Neural progenitor cell (in vitro differentiated cells): ENCODE results near the gene PILRA. TPM values are rescaled to one million over a fixed set of nuclear protein-coding genes. Genes with fewer than 3 reads are reported as not detected.
"Not testable (repeated sequence)": the region's sequence is repeated elsewhere in the genome, so short reads cannot be mapped to it uniquely, and the experiment has no call there.

Source experiments
- DNase-seq: peaks from one replicate; pipeline ENCODE4 v3.0.0-alpha.2; 2016; ENCODE audit warnings: low spot score
- H2AFZ ChIP-seq: fragments of 200-600 bp; sonication (generic); replicated peaks from 2 replicates; pipeline ENCODE4 v1.6.1; 2016; ENCODE audit warnings: antibody characterized with exemption
- H3F3A ChIP-seq: fragments of 200-600 bp; sonication (generic); 2 replicates; pipeline ENCODE4 v1.6.1; 2016; ENCODE audit warnings: antibody characterized with exemption, low read depth
- H3K27ac ChIP-seq: fragments of 200-600 bp; sonication (generic); 2 replicates; pipeline ENCODE4 v1.5.1; 2016; ENCODE audit warnings: mild to moderate bottlenecking
- H3K27me3 ChIP-seq: fragments of 200-600 bp; sonication (generic); 2 replicates; pipeline ENCODE4 v1.6.1; 2016; ENCODE audit warnings: mild to moderate bottlenecking, moderate library complexity
- H3K36me3 ChIP-seq: fragments of 200-600 bp; sonication (generic); 2 replicates; pipeline ENCODE4 v1.5.1; 2016
- H3K4me1 ChIP-seq: fragments of 200-600 bp; sonication (generic); 2 replicates; pipeline ENCODE4 v1.6.1; 2016; ENCODE audit warnings: mixed run types
- H3K4me2 ChIP-seq: fragments of 200-600 bp; sonication (generic); 2 replicates; pipeline ENCODE4 v1.6.1; 2016
- H3K4me3 ChIP-seq: fragments of 200-600 bp; sonication (generic); 2 replicates; pipeline ENCODE4 v1.5.1; 2016
- H3K79me2 ChIP-seq: fragments of 200-600 bp; sonication (generic); 2 replicates; pipeline ENCODE4 v1.6.1; 2016; ENCODE audit warnings: low read depth
- H3K9ac ChIP-seq: fragments of 200-600 bp; sonication (generic); 2 replicates; pipeline ENCODE4 v1.6.1; 2016
- H3K9me3 ChIP-seq: fragments of 200-600 bp; sonication (generic); 2 replicates; pipeline ENCODE4 v1.5.1; 2016; ENCODE audit warnings: low read depth
- H4K20me1 ChIP-seq: fragments of 200-600 bp; sonication (generic); 2 replicates; pipeline ENCODE4 v1.6.1; 2016; ENCODE audit warnings: low read depth
- H3K27ac Mint-ChIP-seq: 3 replicates; pipeline ENCODE4 v1.8.0; 2021; ENCODE audit warnings: mixed read lengths
- H3K27me3 Mint-ChIP-seq: 2 replicates; pipeline ENCODE4 v1.8.0; 2022; ENCODE audit warnings: low read depth, mild to moderate bottlenecking, inconsistent platforms, moderate library complexity, mixed read lengths; ENCODE audit not compliant: insufficient read depth
- H3K36me3 Mint-ChIP-seq: 3 replicates; pipeline ENCODE4 v1.8.0; 2021; ENCODE audit warnings: mixed read lengths
- H3K4me1 Mint-ChIP-seq: 3 replicates; pipeline ENCODE4 v1.8.0; 2021; ENCODE audit warnings: mixed read lengths
- H3K4me3 Mint-ChIP-seq: 3 replicates; pipeline ENCODE4 v1.8.0; 2021; ENCODE audit warnings: mild to moderate bottlenecking, moderate library complexity, mixed read lengths
- H3K9me3 Mint-ChIP-seq: 3 replicates; pipeline ENCODE4 v1.8.0; 2020; ENCODE audit warnings: mixed read lengths
- CTCF ChIP-seq: fragments of 200-600 bp; sonication (generic); IDR thresholded peaks from 2 replicates; pipeline ENCODE4 v1.5.1; 2017; ENCODE audit warnings: antibody characterized with exemption, mild to moderate bottlenecking
- EZH2 ChIP-seq: fragments of 200-600 bp; sonication (generic); IDR thresholded peaks from 2 replicates; pipeline ENCODE4 v1.6.1; 2017; ENCODE audit warnings: antibody characterized with exemption, mild to moderate bottlenecking, moderate library complexity
- EZH2phosphoT487 ChIP-seq: fragments of 200-600 bp; sonication (generic); IDR thresholded peaks from 2 replicates; pipeline ENCODE4 v1.6.1; 2017; ENCODE audit warnings: antibody characterized with exemption
- total RNA-seq: library from RNA; depleted of rRNA; stranded (reverse); fragments of >200 nt; gene quantifications from 2 replicates; pipeline ENCODE4 v1.2.3, GENCODE V29; 2015; ENCODE audit warnings: low replicate concordance

PILRA gene
- total RNA-seq, 1 donor from 2014 or later, result 6.7 TPM

GRCh38 chr7:100335566-100336466 is 37.5 kb upstream of the PILRA start:
- Histone ChIP-seq H3K4me2 (peak overlapping the region; percentile 94), H3K27ac (peak overlapping the region; percentile 71), H2AFZ (peak overlapping the region; percentile 20), H3K4me3 (peak overlapping the region; percentile 58), H3K9ac (peak overlapping the region; percentile 50), H3K79me2 (peaks cover 56% of the 10 kb centered on the region)
- Mint-ChIP-seq H3K27ac (peak overlapping the region; percentile 78), H3K4me3 (peak overlapping the region; percentile 94)
- peak; percentile 8 for TF ChIP-seq CTCF
- not testable (repeated sequence) for H3K36me3 Mint-ChIP-seq, H3K4me1 ChIP-seq, H3F3A ChIP-seq, H3K36me3 ChIP-seq, H3K27me3 ChIP-seq, H3K9me3 Mint-ChIP-seq, H3K9me3 ChIP-seq, H3K27me3 Mint-ChIP-seq, H4K20me1 ChIP-seq, H3K4me1 Mint-ChIP-seq
- DNase-seq, result peak; percentile 94

- H3K4me1 Mint-ChIP-seq, DNase-seq, H3K27me3 Mint-ChIP-seq, H3K27ac Mint-ChIP-seq, H3K9me3 Mint-ChIP-seq, H3K9ac ChIP-seq, H2AFZ ChIP-seq, H3K27ac ChIP-seq, H3K36me3 ChIP-seq, H3K4me1 ChIP-seq, H3K9me3 ChIP-seq, H3K4me3 ChIP-seq, H3K4me2 ChIP-seq, H3K27me3 ChIP-seq: not testable (repeated sequence)
- Mint-ChIP-seq H3K4me3 (peak overlapping the region; percentile 57), H3K36me3 (peaks cover 12% of the 10 kb centered on the region)
- H3K79me2 ChIP-seq, result peaks cover 60% of the 10 kb centered on the region
- H3F3A ChIP-seq, result peaks cover 13% of the 10 kb centered on the region
- H4K20me1 ChIP-seq, result peaks cover 14% of the 10 kb centered on the region
Measured at GRCh38 chr7:100338083-100338696, 35.1 kb upstream of the PILRA start.

GRCh38 chr7:100341286-100341685 is 32.0 kb upstream of the PILRA start:
- not testable (repeated sequence) for H3K27me3 ChIP-seq

GRCh38 chr7:100342765-100343164 is 30.5 kb upstream of the PILRA start:
- Histone ChIP-seq H3F3A (peaks cover 9% of the 10 kb centered on the region), H3K4me2 (no peak overlapping the region), H3K79me2 (peaks cover 35% of the 10 kb centered on the region), H3K4me1 (no peaks in the 10 kb centered on the region), H3K27me3 (no peaks in the 10 kb centered on the region), H3K4me3 (no peak overlapping the region), H3K27ac (no peak overlapping the region), H3K36me3 (peaks cover 13% of the 10 kb centered on the region), H4K20me1 (peaks cover 36% of the 10 kb centered on the region), H3K9ac (no peak overlapping the region), H2AFZ (no peak overlapping the region), H3K9me3 (no peaks in the 10 kb centered on the region)
- no peak for TF ChIP-seq EZH2phosphoT487
- no peak for TF ChIP-seq EZH2
- TF ChIP-seq CTCF, result no peak
- H3K4me1 Mint-ChIP-seq, result peaks cover 10% of the 10 kb centered on the region
- no peaks in the 10 kb centered on the region for H3K9me3 Mint-ChIP-seq
- H3K36me3 Mint-ChIP-seq, result peaks cover 23% of the 10 kb centered on the region
- no peak overlapping the region for H3K4me3 Mint-ChIP-seq
- peaks cover 3% of the 10 kb centered on the region for H3K27me3 Mint-ChIP-seq
- no peak overlapping the region for H3K27ac Mint-ChIP-seq
- DNase-seq, result no peak

More at GRCh38 chr7:100341286-100341685, 32.0 kb upstream of the PILRA start:
- H3K4me3 Mint-ChIP-seq, H3K27ac Mint-ChIP-seq, H3K9ac ChIP-seq, H3F3A ChIP-seq, DNase-seq, H2AFZ ChIP-seq, H3K4me1 ChIP-seq, H3K9me3 Mint-ChIP-seq, H3K36me3 ChIP-seq, H3K4me3 ChIP-seq, H3K27ac ChIP-seq, H3K4me2 ChIP-seq, H3K9me3 ChIP-seq, H3K27me3 Mint-ChIP-seq: not testable (repeated sequence)
- H3K36me3 Mint-ChIP-seq, result peaks cover 19% of the 10 kb centered on the region
- H3K79me2 ChIP-seq, result peaks cover 47% of the 10 kb centered on the region
- peaks cover 14% of the 10 kb centered on the region for H3K4me1 Mint-ChIP-seq
- peaks cover 37% of the 10 kb centered on the region for H4K20me1 ChIP-seq

GRCh38 chr7:100344124-100344559 is 29.1 kb upstream of the PILRA start:
- H3K9ac ChIP-seq, H3K27me3 Mint-ChIP-seq, H2AFZ ChIP-seq, H3K27ac ChIP-seq, H3K4me3 ChIP-seq, H3K4me3 Mint-ChIP-seq, H3K4me1 ChIP-seq, H3F3A ChIP-seq, H3K9me3 Mint-ChIP-seq, H3K4me2 ChIP-seq, H3K9me3 ChIP-seq, H3K4me1 Mint-ChIP-seq, H3K27me3 ChIP-seq: not testable (repeated sequence)
- peak; percentile 16 for DNase-seq
- H3K36me3 Mint-ChIP-seq, result peaks cover 28% of the 10 kb centered on the region
- H3K27ac Mint-ChIP-seq, result peak overlapping the region; percentile 33
- Histone ChIP-seq H3K36me3 (peaks cover 20% of the 10 kb centered on the region), H3K79me2 (peaks cover 24% of the 10 kb centered on the region), H4K20me1 (peaks cover 36% of the 10 kb centered on the region)
